ENCODE measurements around the gene DNAH8. TPM values are rescaled to one million over a fixed set of nuclear protein-coding genes. Genes with fewer than 3 reads are reported as not detected.
A peak's percentile ranks its signal among the peaks of the same experiment; 100 is the strongest.

Gene DNAH8
- total and polyA plus RNA-seq, 2 experiments from 2014 or later, result 0.03 to 0.15 TPM

- H3K36me3 ChIP-seq (replicated peaks; ENCODE audit: insufficient read depth, low read depth), result no peaks in the 10 kb centered on the region
- no peaks in the 10 kb centered on the region for H4K20me1 ChIP-seq (ENCODE audit: insufficient read depth, poor library complexity, severe bottlenecking)
- TF ChIP-seq, protein P1, sequence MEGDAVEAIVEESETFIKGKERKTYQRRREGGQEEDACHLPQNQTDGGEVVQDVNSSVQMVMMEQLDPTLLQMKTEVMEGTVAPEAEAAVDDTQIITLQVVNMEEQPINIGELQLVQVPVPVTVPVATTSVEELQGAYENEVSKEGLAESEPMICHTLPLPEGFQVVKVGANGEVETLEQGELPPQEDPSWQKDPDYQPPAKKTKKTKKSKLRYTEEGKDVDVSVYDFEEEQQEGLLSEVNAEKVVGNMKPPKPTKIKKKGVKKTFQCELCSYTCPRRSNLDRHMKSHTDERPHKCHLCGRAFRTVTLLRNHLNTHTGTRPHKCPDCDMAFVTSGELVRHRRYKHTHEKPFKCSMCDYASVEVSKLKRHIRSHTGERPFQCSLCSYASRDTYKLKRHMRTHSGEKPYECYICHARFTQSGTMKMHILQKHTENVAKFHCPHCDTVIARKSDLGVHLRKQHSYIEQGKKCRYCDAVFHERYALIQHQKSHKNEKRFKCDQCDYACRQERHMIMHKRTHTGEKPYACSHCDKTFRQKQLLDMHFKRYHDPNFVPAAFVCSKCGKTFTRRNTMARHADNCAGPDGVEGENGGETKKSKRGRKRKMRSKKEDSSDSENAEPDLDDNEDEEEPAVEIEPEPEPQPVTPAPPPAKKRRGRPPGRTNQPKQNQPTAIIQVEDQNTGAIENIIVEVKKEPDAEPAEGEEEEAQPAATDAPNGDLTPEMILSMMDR (IDR thresholded peaks at IDR 0.05; ENCODE audit: poor library complexity), result no peak
- TF ChIP-seq EZH2 (IDR thresholded peaks at IDR 0.05; ENCODE audit: borderline replicate concordance) (no peak), EZH2phosphoT487 (IDR thresholded peaks at IDR 0.05; ENCODE audit: low read depth, severe bottlenecking, unreplicated experiment) (no peak)
- H3K4me2 ChIP-seq, result no peak overlapping the region
- no peak overlapping the region for H2AFZ ChIP-seq
- no peaks in the 10 kb centered on the region for H3K79me2 ChIP-seq
- no peak for DNase-seq (ENCODE audit: low spot score)
- no peaks in the 10 kb centered on the region for H3K9me2 ChIP-seq (replicated peaks; ENCODE audit: insufficient read depth)
- no peak overlapping the region for H3K4me3 ChIP-seq
- H3K4me1 ChIP-seq (ENCODE audit: insufficient read depth), result peaks cover 30% of the 10 kb centered on the region
- H3K27me3 ChIP-seq, result no peaks in the 10 kb centered on the region
- 77% methylated on average over 3 of the region's 3 CpGs for WGBS (ENCODE audit: low lambda C conversion rate, missing lambda C conversion rate)
- H3K27ac ChIP-seq, result no peak overlapping the region
- H3K9me3 ChIP-seq (ENCODE audit: low read depth), result no peaks in the 10 kb centered on the region
Observed at GRCh38 chr6:39061588-39061987, 346.5 kb downstream of the DNAH8 start.

DNA sequence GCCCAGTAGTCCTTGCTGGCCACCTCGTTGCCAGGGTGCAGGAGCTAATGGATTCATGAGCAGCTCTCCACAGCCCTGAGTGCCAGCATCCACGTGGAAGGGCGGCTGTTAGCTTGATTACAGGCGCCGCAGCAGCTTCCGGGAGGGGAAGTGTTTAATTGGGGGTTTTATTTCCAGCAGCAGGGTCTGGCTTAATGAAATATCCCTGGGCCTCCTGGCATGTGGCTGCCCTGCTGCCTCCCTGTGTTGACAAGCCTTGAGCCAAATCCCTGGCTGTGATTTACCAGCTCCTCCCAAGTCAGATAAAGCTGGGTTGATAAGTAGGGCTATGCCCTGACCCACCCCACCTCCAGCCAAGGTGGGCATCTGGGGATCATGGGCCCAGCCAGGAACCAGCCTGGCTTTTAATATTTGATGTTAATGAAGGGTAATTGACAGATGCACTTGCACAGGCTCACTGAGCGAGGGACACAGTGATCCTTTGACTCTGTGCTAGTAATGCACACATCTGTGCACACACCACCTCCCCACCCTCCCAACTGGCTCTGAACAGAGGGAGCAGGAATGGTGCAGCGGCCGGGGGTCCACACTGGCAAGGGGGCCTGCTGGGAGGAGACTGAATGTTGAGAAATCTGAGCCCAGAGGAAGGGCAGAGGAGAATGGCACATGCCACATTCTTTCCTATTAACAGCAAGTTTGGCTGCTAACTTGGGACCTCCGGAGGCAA, 347.1 kb downstream of the DNAH8 start:
- H3K4me2 ChIP-seq, result no peak overlapping the region
- WGBS (ENCODE audit: low lambda C conversion rate, missing lambda C conversion rate), result 56% methylated on average over 10 of the region's 10 CpGs
- H2AFZ ChIP-seq, result no peak overlapping the region
- no peaks in the 10 kb centered on the region for H3K9me3 ChIP-seq (ENCODE audit: low read depth)
- H3K27ac ChIP-seq, result no peak overlapping the region
- H3K4me3 ChIP-seq, result no peak overlapping the region
- H4K20me1 ChIP-seq (ENCODE audit: insufficient read depth, poor library complexity, severe bottlenecking), result no peaks in the 10 kb centered on the region
- H3K79me2 ChIP-seq, result no peaks in the 10 kb centered on the region
- H3K36me3 ChIP-seq (replicated peaks; ENCODE audit: insufficient read depth, low read depth), result no peaks in the 10 kb centered on the region
- no peak for TF ChIP-seq EZH2phosphoT487 (IDR thresholded peaks at IDR 0.05; ENCODE audit: low read depth, severe bottlenecking, unreplicated experiment)
- no peak for TF ChIP-seq EZH2 (IDR thresholded peaks at IDR 0.05; ENCODE audit: borderline replicate concordance)
- TF ChIP-seq, protein P1 (IDR thresholded peaks at IDR 0.05; ENCODE audit: poor library complexity), result no peak
- H3K27me3 ChIP-seq, result no peaks in the 10 kb centered on the region
- no peak for DNase-seq (ENCODE audit: low spot score)
- H3K9me2 ChIP-seq (replicated peaks; ENCODE audit: insufficient read depth), result no peaks in the 10 kb centered on the region
- H3K4me1 ChIP-seq (ENCODE audit: insufficient read depth), result peaks cover 30% of the 10 kb centered on the region

DNA sequence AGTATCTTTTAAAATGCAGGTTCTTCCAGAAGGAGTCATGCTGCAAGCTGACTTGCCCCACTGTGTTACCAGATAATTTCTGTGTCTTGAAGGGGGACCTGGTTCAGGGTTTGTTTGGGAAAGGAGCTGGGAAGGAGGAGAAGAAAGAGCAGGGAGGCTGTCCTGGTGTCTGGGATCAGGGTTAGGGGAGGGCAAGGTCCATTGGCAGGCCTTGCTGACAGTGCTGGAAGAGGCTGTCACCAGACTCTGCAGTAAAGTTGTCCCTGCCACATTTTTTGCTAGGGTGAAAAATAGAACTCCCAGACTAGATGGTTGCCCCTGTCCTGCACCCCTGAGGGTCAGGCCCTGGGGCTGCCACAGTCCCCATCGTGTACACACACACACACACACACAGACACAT, 348.4 kb downstream of the DNAH8 start:
- Histone ChIP-seq H3K4me1 (ENCODE audit: insufficient read depth) (peaks cover 30% of the 10 kb centered on the region), H4K20me1 (ENCODE audit: insufficient read depth, poor library complexity, severe bottlenecking) (no peaks in the 10 kb centered on the region), H3K27ac (peak overlapping the region; percentile 61), H3K9me3 (ENCODE audit: low read depth) (no peaks in the 10 kb centered on the region), H3K4me2 (no peak overlapping the region), H2AFZ (no peak overlapping the region), H3K9me2 (replicated peaks; ENCODE audit: insufficient read depth) (no peaks in the 10 kb centered on the region), H3K4me3 (no peak overlapping the region), H3K27me3 (peaks cover 4% of the 10 kb centered on the region), H3K79me2 (no peaks in the 10 kb centered on the region), H3K36me3 (replicated peaks; ENCODE audit: insufficient read depth, low read depth) (no peaks in the 10 kb centered on the region)
- peak; percentile 43 for DNase-seq (ENCODE audit: low spot score)
- WGBS (ENCODE audit: low lambda C conversion rate, missing lambda C conversion rate), result 54% methylated on average over 1 of the region's 1 CpG
- TF ChIP-seq EZH2phosphoT487 (IDR thresholded peaks at IDR 0.05; ENCODE audit: low read depth, severe bottlenecking, unreplicated experiment) (no peak), EZH2 (IDR thresholded peaks at IDR 0.05; ENCODE audit: borderline replicate concordance) (no peak)
- TF ChIP-seq, protein P1 (IDR thresholded peaks at IDR 0.05; ENCODE audit: poor library complexity), result no peak
